GM06990 (cell line): ENCODE results near the gene GOSR1.

Experiments
- DNase-seq: peaks from one replicate; pipeline ENCODE4 v3.0.0-alpha.2; 2011; ENCODE audit not compliant: insufficient read length; ENCODE audit errors: extremely low read depth
- H3K27me3 ChIP-seq: replicated peaks from 2 replicates; pipeline ENCODE4 v1.6.0; 2011; ENCODE audit warnings: low read length; ENCODE audit not compliant: control insufficient read depth, insufficient read depth
- H3K36me3 ChIP-seq: 2 replicates; pipeline ENCODE4 v1.5.1; 2011; ENCODE audit warnings: low read length; ENCODE audit not compliant: control insufficient read depth, insufficient read depth
- H3K4me3 ChIP-seq: replicated peaks from 2 replicates; pipeline ENCODE4 v1.5.1; 2011; ENCODE audit warnings: low read depth, mild to moderate bottlenecking, control low read depth, low read length
- TF ChIP-seq, protein P1 (sequence below): IDR thresholded peaks from 2 replicates; pipeline ENCODE4 v1.5.1; 2011; ENCODE audit warnings: low read length, control low read depth, mild to moderate bottlenecking, inconsistent platforms; ENCODE audit not compliant: insufficient read depth, poor library complexity, severe bottlenecking

Gene GOSR1

DNA sequence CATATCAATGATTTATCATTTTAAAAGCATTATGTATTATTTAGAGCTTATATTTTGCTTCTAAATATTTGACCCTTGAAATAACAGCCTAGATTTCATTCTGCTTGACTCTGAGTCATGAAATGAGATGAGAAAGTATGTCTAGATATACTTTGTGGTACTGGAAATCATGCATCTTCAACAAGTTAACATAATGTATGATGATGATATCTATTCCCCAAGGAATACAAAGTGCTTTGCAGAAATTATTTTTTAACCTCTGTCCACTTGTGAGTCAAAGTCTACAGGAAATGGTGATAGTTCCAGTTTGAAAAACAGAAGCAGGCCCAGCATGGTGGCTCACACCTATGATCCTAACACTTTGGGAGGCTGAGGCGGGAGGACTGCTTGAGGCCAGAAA lies 36.1 kb downstream of the GOSR1 start:
- Histone ChIP-seq H3K27me3 (no peaks in the 10 kb centered on the region), H3K4me3 (no peak overlapping the region), H3K36me3 (peaks cover 6% of the 10 kb centered on the region)
- TF ChIP-seq, protein P1, sequence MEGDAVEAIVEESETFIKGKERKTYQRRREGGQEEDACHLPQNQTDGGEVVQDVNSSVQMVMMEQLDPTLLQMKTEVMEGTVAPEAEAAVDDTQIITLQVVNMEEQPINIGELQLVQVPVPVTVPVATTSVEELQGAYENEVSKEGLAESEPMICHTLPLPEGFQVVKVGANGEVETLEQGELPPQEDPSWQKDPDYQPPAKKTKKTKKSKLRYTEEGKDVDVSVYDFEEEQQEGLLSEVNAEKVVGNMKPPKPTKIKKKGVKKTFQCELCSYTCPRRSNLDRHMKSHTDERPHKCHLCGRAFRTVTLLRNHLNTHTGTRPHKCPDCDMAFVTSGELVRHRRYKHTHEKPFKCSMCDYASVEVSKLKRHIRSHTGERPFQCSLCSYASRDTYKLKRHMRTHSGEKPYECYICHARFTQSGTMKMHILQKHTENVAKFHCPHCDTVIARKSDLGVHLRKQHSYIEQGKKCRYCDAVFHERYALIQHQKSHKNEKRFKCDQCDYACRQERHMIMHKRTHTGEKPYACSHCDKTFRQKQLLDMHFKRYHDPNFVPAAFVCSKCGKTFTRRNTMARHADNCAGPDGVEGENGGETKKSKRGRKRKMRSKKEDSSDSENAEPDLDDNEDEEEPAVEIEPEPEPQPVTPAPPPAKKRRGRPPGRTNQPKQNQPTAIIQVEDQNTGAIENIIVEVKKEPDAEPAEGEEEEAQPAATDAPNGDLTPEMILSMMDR: no peak
- DNase-seq: no peak

DNA sequence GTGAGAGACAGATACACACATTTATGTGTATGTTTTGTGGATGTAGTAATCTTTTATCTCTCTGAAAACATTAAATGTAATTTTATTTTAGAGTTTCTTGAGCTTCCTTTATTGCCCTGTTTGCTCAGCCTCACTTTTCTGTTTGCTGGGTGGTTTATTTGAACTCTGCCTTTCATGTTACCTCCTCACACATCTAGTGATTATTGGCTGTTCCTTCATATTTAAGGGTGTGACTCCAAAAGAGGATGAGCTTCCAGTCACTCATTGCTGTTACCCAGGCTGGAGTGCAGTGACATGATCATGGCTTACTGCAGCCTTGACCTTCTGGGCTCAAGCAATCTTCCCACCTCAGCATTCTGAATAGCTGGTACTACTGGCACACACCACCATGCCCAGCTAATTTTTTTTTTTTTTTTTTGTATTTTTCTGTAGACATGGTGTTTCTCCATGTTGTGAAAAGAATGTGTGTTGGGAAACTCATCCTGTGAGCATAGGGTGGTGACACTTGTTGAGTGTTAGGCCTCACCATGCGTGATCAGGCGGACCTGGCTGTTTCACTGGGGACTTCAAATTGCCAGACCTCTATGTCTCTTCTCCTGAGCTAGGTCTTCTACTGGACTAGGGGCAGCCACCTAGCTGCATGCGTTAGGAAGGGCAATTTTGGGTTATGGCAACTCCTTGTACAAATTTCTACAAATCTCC lies 37.8 kb downstream of the GOSR1 start:
- DNase-seq: no peak
- TF ChIP-seq, protein P1: no peak
- no peaks in the 10 kb centered on the region for H3K27me3 ChIP-seq
- H3K4me3 ChIP-seq: no peak overlapping the region
- peaks cover 6% of the 10 kb centered on the region for H3K36me3 ChIP-seq

DNA sequence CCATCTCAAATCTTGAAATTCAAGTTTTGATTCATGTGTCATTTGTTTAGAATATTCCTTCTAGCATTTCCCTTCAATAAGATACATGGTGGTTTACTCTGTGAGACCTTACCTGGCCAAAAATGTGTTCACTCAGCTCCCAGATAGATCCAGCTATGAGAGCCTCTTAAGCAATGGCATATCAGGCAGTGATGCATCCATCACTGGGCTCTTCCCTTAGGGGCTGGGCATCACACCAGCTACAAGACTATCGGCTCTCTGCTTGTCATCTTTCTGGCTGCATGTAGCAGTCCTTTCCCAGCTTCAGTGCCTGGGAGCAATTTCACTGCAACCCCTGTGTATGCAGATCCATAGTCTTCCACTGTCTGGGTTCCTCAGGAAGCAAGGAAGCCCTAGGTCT lies 40.6 kb downstream of the GOSR1 start:
- TF ChIP-seq, protein P1: no peak
- Histone ChIP-seq H3K36me3 (peaks cover 11% of the 10 kb centered on the region), H3K27me3 (no peaks in the 10 kb centered on the region), H3K4me3 (no peak overlapping the region)
- DNase-seq: no peak

DNA sequence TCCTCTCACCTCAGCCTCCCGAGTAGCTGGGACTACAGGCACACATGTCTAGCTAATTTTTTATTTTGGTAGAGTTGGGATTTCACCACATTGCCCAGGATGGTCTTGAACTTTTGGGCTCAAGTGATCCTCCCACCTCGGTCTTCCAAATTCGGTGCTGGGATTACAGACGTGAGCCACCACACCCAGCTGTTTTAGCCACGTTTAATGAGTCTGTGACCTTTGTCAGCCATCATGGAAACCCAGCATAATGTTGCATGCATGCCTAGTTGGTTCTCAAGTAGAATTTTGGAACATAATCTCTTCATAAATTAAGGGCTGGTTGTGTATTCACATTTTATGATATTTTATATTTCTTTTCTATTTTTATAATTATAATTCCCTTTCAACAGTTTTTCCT lies 42.0 kb downstream of the GOSR1 start:
- Histone ChIP-seq H3K4me3 (no peak overlapping the region), H3K36me3 (peaks cover 7% of the 10 kb centered on the region), H3K27me3 (no peaks in the 10 kb centered on the region)
- DNase-seq: no peak
- TF ChIP-seq, protein P1: no peak

DNA sequence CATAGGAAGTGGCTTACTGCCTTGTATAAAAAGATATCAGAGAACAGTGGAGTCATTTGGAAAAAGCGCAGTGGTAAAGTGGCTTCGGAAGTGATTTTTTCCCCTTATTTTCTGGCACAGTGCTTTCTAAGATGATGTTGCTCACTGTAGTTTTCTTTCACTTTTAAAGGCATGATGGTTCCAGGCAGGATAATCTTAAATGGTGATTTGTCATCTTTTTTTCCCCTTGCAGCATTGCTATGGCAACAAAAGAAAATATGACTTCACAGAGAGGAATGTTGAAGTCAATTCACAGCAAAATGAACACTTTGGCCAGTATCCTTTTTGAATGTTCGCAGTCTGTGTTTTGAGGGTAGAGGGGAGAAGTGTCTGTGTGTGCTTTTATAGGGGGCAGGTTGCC lies 42.5 kb downstream of the GOSR1 start:
- TF ChIP-seq, protein P1: no peak
- no peaks in the 10 kb centered on the region for H3K27me3 ChIP-seq
- H3K36me3 ChIP-seq: peaks cover 7% of the 10 kb centered on the region
- DNase-seq: no peak
- H3K4me3 ChIP-seq: no peak overlapping the region

DNA sequence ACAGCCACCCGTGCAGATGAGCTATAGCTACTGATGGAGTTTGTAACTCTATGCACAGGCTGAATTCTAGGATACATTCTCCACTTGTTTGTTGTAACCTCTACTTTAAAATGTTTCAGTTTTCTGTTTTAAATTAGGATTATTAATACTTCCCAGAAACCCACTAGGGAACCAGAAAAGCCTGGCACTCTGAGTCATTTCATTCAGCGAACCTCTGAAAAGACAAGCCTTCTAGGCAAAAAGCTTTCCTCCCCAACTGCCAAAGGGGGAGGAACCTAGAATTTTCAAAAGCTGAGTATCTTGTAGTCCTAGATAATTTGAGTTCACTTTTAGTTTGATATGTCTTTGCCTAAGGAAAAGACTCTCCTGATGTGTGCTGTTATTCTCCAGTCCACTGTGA lies 43.2 kb downstream of the GOSR1 start:
- DNase-seq: no peak
- TF ChIP-seq, protein P1: no peak
- no peaks in the 10 kb centered on the region for H3K27me3 ChIP-seq
- H3K4me3 ChIP-seq: no peak overlapping the region
- peaks cover 4% of the 10 kb centered on the region for H3K36me3 ChIP-seq
